Cardiac ventricle fibroblast (primary cell): ENCODE data around the gene HMGB4. TPM values are rescaled to one million over a fixed set of nuclear protein-coding genes. Genes with fewer than 3 reads are reported as not detected.

Source experiments
- total RNA-seq: library from RNA; depleted of rRNA; stranded (reverse); fragments of >200 nt; gene quantifications from 2 replicates; pipeline ENCODE4 v1.2.3, GENCODE V29; 2015

HMGB4 gene
- total RNA-seq: not detected in 2 replicates

GRCh38 chr1:33863779-33864178 lies at the start of gene HMGB4:
TSS of gene HMGB4 (plus strand) at chr1:33864079. CDS start at chr1:33864192, 113 bp downstream.

